NCI-H187 (cell line): ENCODE results near the gene ZDHHC11B.
"Not testable (repeated sequence)": the region's sequence is repeated elsewhere in the genome, so short reads cannot be mapped to it uniquely, and the experiment has no call there.

Experiments used
- DNase-seq, 2 experiments: peaks; one replicate each; lab custom pipeline; 2025; lab: John Stamatoyannopoulos, UW

The ZDHHC11B gene

GRCh38 chr5:785181-785705, 714 bp upstream of the ZDHHC11B start:
- not testable (repeated sequence) for DNase-seq

- not testable (repeated sequence) for DNase-seq
Measured at GRCh38 chr5:783881-784427, 575 bp downstream of the ZDHHC11B start.

- DNase-seq, result not testable (repeated sequence)
Measured at GRCh38 chr5:783049-783802, 1.3 kb downstream of the ZDHHC11B start.

- not testable (repeated sequence) for DNase-seq
Measured at GRCh38 chr5:782356-782755, 2.2 kb downstream of the ZDHHC11B start.

GRCh38 chr5:780571-780970, 4.0 kb downstream of the ZDHHC11B start:
- DNase-seq, result not testable (repeated sequence)

GRCh38 chr5:778967-779366, 5.6 kb downstream of the ZDHHC11B start:
- not testable (repeated sequence) for DNase-seq

- not testable (repeated sequence) for DNase-seq
Measured at GRCh38 chr5:778421-778820, 6.1 kb downstream of the ZDHHC11B start.

GRCh38 chr5:777756-778161, 6.8 kb downstream of the ZDHHC11B start:
- no peak for DNase-seq

- no peak for DNase-seq
Measured at GRCh38 chr5:776862-777711, 7.4 kb downstream of the ZDHHC11B start.

GRCh38 chr5:775961-776861, 8.3 kb downstream of the ZDHHC11B start:
- DNase-seq, result no peak

- not testable (repeated sequence) for DNase-seq
Measured at GRCh38 chr5:775595-775960, 9.0 kb downstream of the ZDHHC11B start.

GRCh38 chr5:774854-775505, 9.5 kb downstream of the ZDHHC11B start:
- not testable (repeated sequence) for DNase-seq

GRCh38 chr5:774304-774703, 10.2 kb downstream of the ZDHHC11B start:
- DNase-seq, result not testable (repeated sequence)

GRCh38 chr5:773517-774264, 10.8 kb downstream of the ZDHHC11B start:
- DNase-seq, result no peak

- DNase-seq, result not testable (repeated sequence)
Measured at GRCh38 chr5:772931-773330, 11.6 kb downstream of the ZDHHC11B start.

- not testable (repeated sequence) for DNase-seq
Measured at GRCh38 chr5:772547-772890, 12.0 kb downstream of the ZDHHC11B start.

- DNase-seq, result not testable (repeated sequence)
Measured at GRCh38 chr5:771841-772546, 12.5 kb downstream of the ZDHHC11B start.

- DNase-seq, result not testable (repeated sequence)
Measured at GRCh38 chr5:771087-771781, 13.3 kb downstream of the ZDHHC11B start.

- not testable (repeated sequence) for DNase-seq
Measured at GRCh38 chr5:770585-770984, 13.9 kb downstream of the ZDHHC11B start.
